ENCODE measurements around the gene TBCK.
"Not testable (repeated sequence)": the region's sequence is repeated elsewhere in the genome, so short reads cannot be mapped to it uniquely, and the experiment has no call there.

Gene TBCK

DNA sequence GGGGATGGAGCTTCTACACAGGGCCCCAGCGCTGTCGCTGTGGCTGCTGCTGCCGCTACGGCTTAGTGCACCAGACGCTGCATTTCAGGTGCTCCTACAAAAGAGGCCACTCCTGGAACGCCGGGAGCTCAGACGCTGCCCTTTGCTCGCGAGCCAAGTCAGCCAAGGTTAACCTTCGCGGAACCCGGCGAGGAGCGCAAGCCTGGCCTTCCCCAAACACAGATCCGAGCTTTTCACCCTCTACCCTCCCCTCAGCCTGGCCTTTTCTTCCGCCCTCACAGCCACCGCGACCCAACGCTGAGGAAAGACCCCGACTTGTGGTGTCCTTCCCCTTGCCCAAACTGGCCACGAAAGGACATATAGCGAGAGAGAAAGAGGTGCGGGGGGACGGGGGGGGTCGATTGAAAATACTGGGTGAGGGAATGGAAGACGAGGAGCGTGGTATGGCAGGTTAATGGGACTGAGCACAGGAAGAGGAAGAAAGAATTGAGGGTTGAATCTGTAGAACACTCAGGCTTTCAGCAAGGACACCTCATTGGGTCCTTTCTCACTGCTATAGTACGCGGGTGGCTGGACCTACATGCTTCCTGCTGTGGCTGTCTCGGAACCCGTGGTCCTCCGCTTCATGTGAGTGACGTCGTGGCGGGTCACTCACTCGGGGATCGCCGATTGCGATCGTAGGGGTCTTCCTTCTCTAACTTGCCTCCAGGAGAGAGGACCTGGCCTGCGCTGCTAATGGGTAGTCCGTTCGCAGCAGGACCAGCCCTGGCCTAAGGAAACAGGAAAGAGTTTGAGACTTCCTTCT, at the start of gene TBCK, which contains the start of gene AIMP1:
Gene TBCK, minus strand, starts transcription at position 242 of the 805 bp plus-strand sequence. CDS start 7,249 bp downstream, outside the sequence.
Gene AIMP1, plus strand, starts transcription at position 583 of the 805 bp plus-strand sequence. CDS start 8,460 bp downstream, outside the sequence.
- peak; percentile 96 for DNase-seq

DNA sequence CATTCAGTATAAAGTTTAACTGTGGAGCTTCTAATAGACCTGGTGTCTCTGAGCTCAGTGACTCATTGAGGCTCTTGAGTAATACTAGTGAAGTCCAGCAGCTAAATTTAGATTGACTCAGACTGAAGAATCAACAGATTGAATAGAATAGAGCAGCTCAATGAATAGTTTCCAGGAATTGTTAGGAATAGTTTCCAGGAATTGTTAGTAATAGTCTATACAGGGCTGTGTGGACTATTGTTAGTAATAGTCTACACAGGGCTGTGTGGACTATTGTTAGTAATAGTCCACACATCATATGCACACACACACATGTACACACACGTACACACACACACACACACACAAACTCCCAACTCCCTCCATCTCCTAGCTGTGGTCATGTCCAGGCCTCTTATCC, 49.6 kb upstream of the TBCK start:
- DNase-seq = no peak

DNA sequence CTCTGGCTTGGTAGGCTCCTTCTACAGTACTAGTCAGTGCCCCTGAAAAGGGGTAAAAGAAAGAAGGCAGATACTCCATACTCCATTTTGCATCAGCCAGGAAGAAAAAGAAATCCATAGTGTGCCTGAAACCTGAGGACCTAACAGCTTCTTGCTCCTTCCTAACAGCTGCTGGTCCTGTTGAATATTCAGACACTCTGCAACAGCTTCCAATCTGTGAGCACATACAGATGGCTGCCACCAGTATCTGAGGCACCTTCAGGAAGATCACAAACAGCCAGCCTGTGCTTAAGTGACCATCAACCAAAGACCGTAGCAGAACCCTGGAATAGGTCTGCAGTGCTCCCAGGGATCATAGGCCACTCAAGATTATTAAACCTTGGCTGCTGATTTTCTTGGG, 48.3 kb upstream of the TBCK start:
- DNase-seq = no peak

- DNase-seq = no peak
These were observed 46.2 kb upstream of the TBCK start for GRCh38 chr4:106362086-106362825.

DNA sequence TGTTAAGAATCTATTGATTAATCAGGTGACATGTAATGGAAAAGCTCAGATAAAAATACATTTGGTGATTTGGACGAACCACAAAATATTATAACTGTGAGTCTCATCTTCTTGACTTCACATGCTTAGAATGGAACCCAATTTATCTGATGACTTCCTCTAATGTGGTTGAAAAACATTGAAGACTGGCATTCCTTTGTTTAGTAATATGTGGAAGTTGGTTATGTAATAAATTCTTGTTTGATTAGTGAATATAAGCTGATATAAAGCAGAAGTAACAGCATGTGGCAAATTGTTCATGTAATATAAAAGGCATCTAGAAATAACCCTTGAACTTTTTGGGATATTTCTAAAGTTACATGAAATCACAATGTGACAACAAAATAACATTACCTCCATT, 42.9 kb upstream of the TBCK start:
- DNase-seq = no peak

- peak; percentile 52 for DNase-seq
These were observed 39.2 kb upstream of the TBCK start for GRCh38 chr4:106355193-106355592.

DNA sequence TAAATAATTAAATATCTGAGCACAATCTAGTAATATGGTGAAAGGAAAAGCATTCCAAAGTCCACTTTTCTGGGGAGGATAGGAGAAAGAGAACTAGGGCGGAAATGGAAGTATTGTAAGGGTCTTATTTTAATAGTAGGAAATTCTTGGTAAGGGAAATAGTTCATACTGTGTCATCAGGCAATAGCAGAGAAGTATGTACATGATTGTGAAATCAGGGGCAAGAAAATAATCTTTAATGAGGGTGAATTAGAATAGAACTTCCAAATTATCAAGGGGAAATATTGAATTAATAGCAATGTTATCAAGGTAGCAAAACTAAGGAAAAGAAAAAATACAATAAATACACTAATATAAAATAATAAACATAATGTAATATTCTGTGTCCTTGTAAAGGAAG, 37.8 kb upstream of the TBCK start:
- no peak for DNase-seq

- DNase-seq = no peak
These were observed 35.0 kb upstream of the TBCK start for GRCh38 chr4:106351016-106351415.

GRCh38 chr4:106347167-106347566, 31.2 kb upstream of the TBCK start:
- DNase-seq = no peak

DNA sequence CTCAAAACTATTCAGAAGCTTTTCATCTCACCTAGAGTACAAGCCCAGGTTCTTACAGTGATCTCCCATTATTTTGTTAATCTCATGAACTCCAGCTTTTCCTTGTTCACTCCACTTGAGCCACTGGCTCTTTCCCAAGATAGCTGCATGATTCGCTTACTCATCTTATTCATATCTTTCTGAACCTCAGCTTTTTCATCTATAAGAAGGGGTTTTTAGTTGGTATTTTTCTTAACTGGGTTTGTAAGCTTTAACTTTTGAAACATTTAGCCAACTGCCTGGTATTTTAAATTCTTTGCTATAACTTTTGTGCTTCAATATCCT, 28.6 kb upstream of the TBCK start:
- no peak for DNase-seq

GRCh38 chr4:106343865-106344646, 28.0 kb upstream of the TBCK start:
- no peak for DNase-seq

DNA sequence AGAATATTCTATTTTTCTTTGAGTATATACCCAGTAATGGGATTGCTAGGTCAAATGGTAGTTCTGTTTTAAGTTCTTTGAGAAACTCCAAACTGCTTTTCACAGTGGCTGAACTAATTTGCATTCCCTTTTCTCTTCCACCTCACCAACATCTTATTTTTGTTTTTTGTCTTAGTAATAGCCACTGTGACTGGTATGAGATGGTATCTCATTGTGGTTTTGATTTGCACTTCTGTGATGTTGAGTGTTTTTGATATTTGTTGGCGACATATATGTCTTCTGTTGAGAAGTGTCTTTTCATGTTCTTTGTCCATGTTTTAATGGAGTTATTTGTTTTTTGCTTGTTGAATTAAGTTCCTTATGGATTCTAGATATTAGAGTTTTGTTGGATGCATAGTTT, 24.8 kb upstream of the TBCK start:
- no peak for DNase-seq

DNA sequence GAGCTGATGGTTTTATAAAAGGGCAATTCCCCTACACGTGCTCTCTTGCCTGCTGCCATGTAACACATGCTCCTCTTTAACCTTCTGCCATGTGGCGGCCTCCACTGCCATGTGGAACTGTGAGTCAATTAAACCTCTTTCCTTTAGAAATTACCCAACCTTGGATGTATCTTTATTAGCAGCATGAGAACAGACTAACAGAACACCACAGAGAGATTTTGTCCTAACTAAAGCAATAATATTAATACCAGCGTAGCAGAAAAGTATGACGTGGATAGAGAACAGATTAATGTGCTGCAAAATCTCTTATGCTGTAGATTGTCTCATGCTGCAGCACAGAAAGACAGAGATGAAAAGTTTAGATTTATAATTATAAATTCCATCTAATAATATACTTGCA, 23.4 kb upstream of the TBCK start:
- DNase-seq = no peak

DNA sequence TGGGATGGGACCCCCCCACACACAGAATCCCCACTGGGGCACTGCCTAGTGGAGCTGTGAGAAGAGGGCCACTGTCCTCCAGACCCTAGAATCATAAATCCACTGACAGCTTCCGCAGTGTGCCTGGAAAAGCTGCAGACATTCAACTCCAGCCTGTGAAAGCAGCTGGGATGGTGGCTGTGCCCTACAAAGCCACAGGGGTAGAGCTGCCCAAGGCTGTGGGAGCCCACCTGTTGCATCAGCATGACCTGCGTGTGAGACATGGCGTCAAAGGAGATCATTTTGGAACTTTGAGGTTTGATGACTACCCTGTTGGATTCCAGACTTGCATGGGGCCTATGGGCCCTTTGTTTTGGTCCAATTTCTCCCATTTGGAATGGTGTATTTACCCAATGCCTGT, 22.7 kb upstream of the TBCK start:
- DNase-seq = no peak

GRCh38 chr4:106337916-106338315, 21.9 kb upstream of the TBCK start:
- no peak for DNase-seq

DNA sequence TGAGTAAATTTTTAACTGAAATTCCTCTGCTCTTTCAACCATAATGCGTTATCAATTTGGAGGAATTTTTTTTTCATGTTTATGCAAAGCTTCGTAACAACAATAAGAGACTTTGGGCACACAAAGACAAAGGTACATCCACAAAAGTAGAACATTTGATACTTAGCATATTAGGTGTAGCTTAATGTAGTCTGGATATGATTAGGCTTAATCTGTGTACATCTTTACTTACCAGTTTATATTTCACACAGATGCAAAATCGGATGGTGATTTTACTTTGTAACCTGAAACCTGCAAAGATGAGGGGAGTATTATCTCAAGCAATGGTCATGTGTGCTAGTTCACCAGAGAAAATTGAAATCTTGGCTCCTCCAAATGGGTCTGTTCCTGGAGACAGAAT, 20.6 kb upstream of the TBCK start:
- no peak for DNase-seq

- no peak for DNase-seq
These were observed 18.9 kb upstream of the TBCK start for GRCh38 chr4:106334741-106335470.

GRCh38 chr4:106333186-106333585, 17.2 kb upstream of the TBCK start:
- DNase-seq = no peak

DNA sequence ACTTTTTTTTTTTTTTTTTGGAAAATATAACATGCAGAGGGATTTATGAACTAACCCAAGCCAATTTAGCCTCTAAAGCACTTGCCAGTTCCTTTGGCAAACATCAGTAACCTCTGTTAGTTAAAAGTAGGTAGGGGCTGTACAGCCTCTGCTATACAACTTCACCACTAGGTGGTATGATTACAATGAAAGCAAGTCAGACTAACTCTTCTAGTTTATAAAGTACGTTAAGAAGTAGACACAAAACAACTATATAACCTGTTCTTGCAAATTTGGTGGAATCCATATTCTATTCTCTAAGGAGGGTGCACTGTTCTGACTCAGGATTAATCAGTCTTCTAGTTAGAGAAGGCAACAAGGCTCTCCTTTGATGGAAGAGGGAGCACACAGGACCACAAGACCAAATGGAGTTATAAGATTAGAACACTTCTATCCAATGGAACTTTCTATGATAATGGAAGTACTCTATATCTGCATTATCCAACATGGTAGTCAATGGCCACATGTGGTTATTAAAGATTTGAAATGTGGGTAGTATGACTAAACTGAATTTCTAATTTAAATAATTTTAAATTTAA, 13.1 kb upstream of the TBCK start:
- no peak for DNase-seq

- no peak for DNase-seq
These were observed 9.8 kb upstream of the TBCK start for GRCh38 chr4:106325800-106326199.

GRCh38 chr4:106323119-106323518, 7.1 kb upstream of the TBCK start:
- no peak for DNase-seq

DNA sequence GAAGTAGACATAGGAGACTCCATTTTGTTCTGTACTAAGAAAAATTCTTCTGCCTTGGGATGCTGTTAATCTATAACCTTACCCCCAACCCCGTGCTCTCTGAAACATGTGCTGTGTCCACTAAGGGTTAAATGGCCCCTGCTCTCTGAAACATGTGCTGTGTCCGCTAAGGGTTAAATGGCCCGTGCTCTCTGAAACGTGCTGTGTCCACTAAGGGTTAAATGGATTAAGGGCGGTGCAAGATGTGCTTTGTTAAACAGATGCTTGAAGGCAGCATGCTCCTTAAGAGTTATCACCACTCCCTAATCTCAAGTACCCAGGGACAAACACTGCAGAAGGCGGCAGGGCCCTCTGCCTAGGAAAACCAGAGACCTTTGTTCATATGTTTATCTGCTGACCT, 5.8 kb upstream of the TBCK start:
- DNase-seq = not testable (repeated sequence)
